ENCODE results near the gene KRTAP5-2.

KRTAP5-2 gene

GRCh38 chr11:1567052-1567720 is 30.9 kb downstream of the KRTAP5-2 start:
- H3K4me3 ChIP-seq (ENCODE audit: low read length) = no peak overlapping the region
- no peak for TF ChIP-seq CTCF (conservative IDR thresholded peaks at IDR 0.05; ENCODE audit: low read depth, low read length)
- no peak for DNase-seq (ENCODE audit: low read depth)

- TF ChIP-seq CTCF (conservative IDR thresholded peaks at IDR 0.05; ENCODE audit: low read depth, low read length) = peak; percentile 29
- H3K4me3 ChIP-seq (ENCODE audit: low read length) = no peak overlapping the region
- no peak for DNase-seq (ENCODE audit: low read depth)
Measured at GRCh38 chr11:1566381-1567051, 31.6 kb downstream of the KRTAP5-2 start.

- TF ChIP-seq CTCF (conservative IDR thresholded peaks at IDR 0.05; ENCODE audit: low read depth, low read length) = no peak
- no peak for DNase-seq (ENCODE audit: low read depth)
- no peak overlapping the region for H3K4me3 ChIP-seq (ENCODE audit: low read length)
Measured at GRCh38 chr11:1565904-1566247, 32.2 kb downstream of the KRTAP5-2 start.

- TF ChIP-seq CTCF (conservative IDR thresholded peaks at IDR 0.05; ENCODE audit: low read depth, low read length) = no peak
- no peak overlapping the region for H3K4me3 ChIP-seq (ENCODE audit: low read length)
- no peak for DNase-seq (ENCODE audit: low read depth)
Measured at GRCh38 chr11:1565173-1565903, 32.8 kb downstream of the KRTAP5-2 start.

- DNase-seq (ENCODE audit: low read depth) = no peak
- no peak for TF ChIP-seq CTCF (conservative IDR thresholded peaks at IDR 0.05; ENCODE audit: low read depth, low read length)
- no peak overlapping the region for H3K4me3 ChIP-seq (ENCODE audit: low read length)
Measured at GRCh38 chr11:1564535-1565172, 33.4 kb downstream of the KRTAP5-2 start.

GRCh38 chr11:1563697-1564534 is 34.2 kb downstream of the KRTAP5-2 start:
- TF ChIP-seq CTCF (conservative IDR thresholded peaks at IDR 0.05; ENCODE audit: low read depth, low read length) = no peak
- no peak overlapping the region for H3K4me3 ChIP-seq (ENCODE audit: low read length)
- no peak for DNase-seq (ENCODE audit: low read depth)

All from retinal pigment epithelial cell (primary cell).